ENCODE data around the gene SYS1. TPM values are rescaled to one million over a fixed set of nuclear protein-coding genes. Genes with fewer than 3 reads are reported as not detected.

The SYS1 gene
- polyA plus RNA-seq, 1 donor from 2014 or later, result 16.1 TPM

DNA sequence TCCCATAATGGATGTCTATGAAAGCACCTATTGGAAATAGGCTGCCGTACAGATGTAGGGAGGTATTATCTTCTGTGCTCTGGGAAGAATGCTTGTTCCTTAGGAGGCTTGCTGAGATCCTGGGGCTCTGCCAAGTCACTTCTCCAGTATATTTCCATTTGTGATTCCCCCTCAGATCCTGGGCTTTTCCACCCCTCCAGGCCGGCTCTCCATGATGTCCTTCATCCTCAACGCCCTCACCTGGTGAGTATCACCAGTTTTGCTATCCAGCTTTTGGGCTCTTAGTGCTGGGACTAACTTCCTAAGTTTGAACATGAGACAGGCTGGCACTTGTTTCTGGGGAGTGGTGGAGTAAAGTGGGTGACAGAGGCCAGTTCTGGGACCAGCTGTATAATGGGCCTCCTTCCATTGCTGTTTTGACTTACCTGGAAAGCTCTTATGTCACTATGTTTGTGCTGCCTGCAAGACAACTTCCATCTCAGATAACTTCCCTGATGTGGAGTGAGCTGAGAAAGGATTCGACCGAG is 2.6 kb downstream of the SYS1 start:
- no peak for TF ChIP-seq SMC3 (conservative IDR thresholded peaks at IDR 0.05; ENCODE audit: poor library complexity)
- no peak for TF ChIP-seq EP300 (conservative IDR thresholded peaks at IDR 0.05; ENCODE audit: poor library complexity, severe bottlenecking)
- TF ChIP-seq POLR2AphosphoS5 (IDR thresholded peaks at IDR 0.05), result no peak
- no peak for TF ChIP-seq CTCF (IDR thresholded peaks at IDR 0.05; ENCODE audit: poor library complexity, severe bottlenecking)
- no peak for TF ChIP-seq TAF1 (IDR thresholded peaks at IDR 0.05; ENCODE audit: low read depth)
- TF ChIP-seq RAD21 (conservative IDR thresholded peaks at IDR 0.05), result no peak
- TF ChIP-seq, protein P1, sequence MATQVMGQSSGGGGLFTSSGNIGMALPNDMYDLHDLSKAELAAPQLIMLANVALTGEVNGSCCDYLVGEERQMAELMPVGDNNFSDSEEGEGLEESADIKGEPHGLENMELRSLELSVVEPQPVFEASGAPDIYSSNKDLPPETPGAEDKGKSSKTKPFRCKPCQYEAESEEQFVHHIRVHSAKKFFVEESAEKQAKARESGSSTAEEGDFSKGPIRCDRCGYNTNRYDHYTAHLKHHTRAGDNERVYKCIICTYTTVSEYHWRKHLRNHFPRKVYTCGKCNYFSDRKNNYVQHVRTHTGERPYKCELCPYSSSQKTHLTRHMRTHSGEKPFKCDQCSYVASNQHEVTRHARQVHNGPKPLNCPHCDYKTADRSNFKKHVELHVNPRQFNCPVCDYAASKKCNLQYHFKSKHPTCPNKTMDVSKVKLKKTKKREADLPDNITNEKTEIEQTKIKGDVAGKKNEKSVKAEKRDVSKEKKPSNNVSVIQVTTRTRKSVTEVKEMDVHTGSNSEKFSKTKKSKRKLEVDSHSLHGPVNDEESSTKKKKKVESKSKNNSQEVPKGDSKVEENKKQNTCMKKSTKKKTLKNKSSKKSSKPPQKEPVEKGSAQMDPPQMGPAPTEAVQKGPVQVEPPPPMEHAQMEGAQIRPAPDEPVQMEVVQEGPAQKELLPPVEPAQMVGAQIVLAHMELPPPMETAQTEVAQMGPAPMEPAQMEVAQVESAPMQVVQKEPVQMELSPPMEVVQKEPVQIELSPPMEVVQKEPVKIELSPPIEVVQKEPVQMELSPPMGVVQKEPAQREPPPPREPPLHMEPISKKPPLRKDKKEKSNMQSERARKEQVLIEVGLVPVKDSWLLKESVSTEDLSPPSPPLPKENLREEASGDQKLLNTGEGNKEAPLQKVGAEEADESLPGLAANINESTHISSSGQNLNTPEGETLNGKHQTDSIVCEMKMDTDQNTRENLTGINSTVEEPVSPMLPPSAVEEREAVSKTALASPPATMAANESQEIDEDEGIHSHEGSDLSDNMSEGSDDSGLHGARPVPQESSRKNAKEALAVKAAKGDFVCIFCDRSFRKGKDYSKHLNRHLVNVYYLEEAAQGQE (IDR thresholded peaks at IDR 0.05; ENCODE audit: borderline replicate concordance), result no peak
- no peak for TF ChIP-seq EZH2 (IDR thresholded peaks at IDR 0.05; ENCODE audit: borderline replicate concordance, insufficient read depth, low read length, poor library complexity, severe bottlenecking)

DNA sequence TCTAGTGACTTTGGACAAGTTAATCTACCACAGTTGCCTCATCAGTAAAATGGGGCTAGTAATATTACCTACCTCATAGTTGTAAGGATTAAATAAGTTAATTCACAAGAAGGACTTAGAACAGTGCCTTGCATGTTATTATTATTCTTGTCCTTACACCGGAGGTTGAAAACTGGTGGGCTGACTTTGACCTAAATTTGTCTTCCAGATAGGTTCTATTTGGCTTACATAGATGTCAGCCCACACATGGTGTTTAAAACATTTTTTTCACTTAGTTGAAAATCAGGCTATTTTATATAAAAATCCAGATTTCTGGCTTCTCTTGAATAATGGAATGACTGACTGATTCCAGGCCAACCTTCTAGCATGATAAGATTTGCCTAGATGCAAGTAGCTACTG is 3.2 kb downstream of the SYS1 start:
- TF ChIP-seq, protein P1 (IDR thresholded peaks at IDR 0.05; ENCODE audit: borderline replicate concordance), result no peak
- TF ChIP-seq EP300 (conservative IDR thresholded peaks at IDR 0.05; ENCODE audit: poor library complexity, severe bottlenecking) (no peak), RAD21 (conservative IDR thresholded peaks at IDR 0.05) (no peak), POLR2AphosphoS5 (IDR thresholded peaks at IDR 0.05) (no peak), CTCF (IDR thresholded peaks at IDR 0.05; ENCODE audit: poor library complexity, severe bottlenecking) (no peak), SMC3 (conservative IDR thresholded peaks at IDR 0.05; ENCODE audit: poor library complexity) (no peak), TAF1 (IDR thresholded peaks at IDR 0.05; ENCODE audit: low read depth) (no peak), EZH2 (IDR thresholded peaks at IDR 0.05; ENCODE audit: borderline replicate concordance, insufficient read depth, low read length, poor library complexity, severe bottlenecking) (no peak), MXI1 (conservative IDR thresholded peaks at IDR 0.05; ENCODE audit: poor library complexity, severe bottlenecking) (no peak)
- H3K4me3 ChIP-seq (ENCODE audit: low read length), result no peak overlapping the region

More for the DNA sequence above, 2.6 kb downstream of the SYS1 start:
- Histone ChIP-seq H3K27me3 (ENCODE audit: insufficient read depth, low read depth, low read length) (no peaks in the 10 kb centered on the region), H3K4me3 (ENCODE audit: low read length) (peak overlapping the region; percentile 97), H3K27ac (ENCODE audit: low read length) (no peak overlapping the region), H4K20me1 (ENCODE audit: insufficient read depth) (no peaks in the 10 kb centered on the region), H3K4me2 (ENCODE audit: low read length) (peak overlapping the region; percentile 53), H3K36me3 (ENCODE audit: insufficient read depth, low read length) (no peaks in the 10 kb centered on the region), H3K79me2 (replicated peaks; ENCODE audit: insufficient read depth, low read length) (peaks cover 28% of the 10 kb centered on the region), H3K9ac (ENCODE audit: low read length) (no peak overlapping the region), H3K9me2 (ENCODE audit: insufficient read depth, low read length) (no peaks in the 10 kb centered on the region), H2AFZ (ENCODE audit: low read depth, low read length) (no peak overlapping the region), H3F3A (ENCODE audit: insufficient read depth, low read length, poor library complexity, severe bottlenecking) (no peaks in the 10 kb centered on the region), H3K9me3 (ENCODE audit: low read length) (no peaks in the 10 kb centered on the region)

More for the DNA sequence above, 3.2 kb downstream of the SYS1 start:
- Histone ChIP-seq H3K27ac (ENCODE audit: low read length) (no peak overlapping the region), H4K20me1 (ENCODE audit: insufficient read depth) (no peaks in the 10 kb centered on the region), H3K9me3 (ENCODE audit: low read length) (no peaks in the 10 kb centered on the region), H3K4me2 (ENCODE audit: low read length) (no peak overlapping the region), H3K27me3 (ENCODE audit: insufficient read depth, low read depth, low read length) (no peaks in the 10 kb centered on the region), H3K9ac (ENCODE audit: low read length) (no peak overlapping the region), H2AFZ (ENCODE audit: low read depth, low read length) (no peak overlapping the region), H3K9me2 (ENCODE audit: insufficient read depth, low read length) (no peaks in the 10 kb centered on the region), H3K79me2 (replicated peaks; ENCODE audit: insufficient read depth, low read length) (peaks cover 28% of the 10 kb centered on the region), H3F3A (ENCODE audit: insufficient read depth, low read length, poor library complexity, severe bottlenecking) (no peaks in the 10 kb centered on the region), H3K36me3 (ENCODE audit: insufficient read depth, low read length) (no peaks in the 10 kb centered on the region)

Measured in neural cell (in vitro differentiated cells).